ENCODE results near the gene GNAL.
A peak's percentile ranks its signal among the peaks of the same experiment; 100 is the strongest.

DNA sequence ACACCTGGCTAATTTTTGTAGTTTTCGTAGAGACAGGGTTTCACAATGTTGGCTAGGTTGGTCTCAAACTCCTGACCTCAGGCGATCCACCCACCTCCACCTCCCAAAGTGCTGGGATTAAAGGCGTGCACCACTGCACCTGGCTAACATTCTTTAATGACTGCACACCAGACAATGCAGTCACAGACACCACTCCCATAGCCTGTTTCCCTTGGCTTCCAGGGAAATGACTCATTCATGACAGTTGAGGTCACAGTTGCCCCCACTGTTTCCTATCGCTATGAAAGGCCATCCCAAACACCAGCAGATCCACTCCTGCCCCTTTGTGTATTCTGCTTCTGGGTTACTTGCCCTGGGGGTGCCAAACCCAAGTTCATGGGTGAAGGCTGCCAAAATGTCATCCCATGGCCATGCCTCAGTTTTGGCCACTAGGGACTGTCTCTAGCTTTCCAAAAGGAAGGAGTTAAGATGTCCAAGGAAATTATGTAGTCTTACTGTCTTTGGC is 170.9 kb downstream of the GNAL start:
- TF ChIP-seq POLR2A (IDR thresholded peaks at IDR 0.05) = no peak
- TF ChIP-seq, protein P1, sequence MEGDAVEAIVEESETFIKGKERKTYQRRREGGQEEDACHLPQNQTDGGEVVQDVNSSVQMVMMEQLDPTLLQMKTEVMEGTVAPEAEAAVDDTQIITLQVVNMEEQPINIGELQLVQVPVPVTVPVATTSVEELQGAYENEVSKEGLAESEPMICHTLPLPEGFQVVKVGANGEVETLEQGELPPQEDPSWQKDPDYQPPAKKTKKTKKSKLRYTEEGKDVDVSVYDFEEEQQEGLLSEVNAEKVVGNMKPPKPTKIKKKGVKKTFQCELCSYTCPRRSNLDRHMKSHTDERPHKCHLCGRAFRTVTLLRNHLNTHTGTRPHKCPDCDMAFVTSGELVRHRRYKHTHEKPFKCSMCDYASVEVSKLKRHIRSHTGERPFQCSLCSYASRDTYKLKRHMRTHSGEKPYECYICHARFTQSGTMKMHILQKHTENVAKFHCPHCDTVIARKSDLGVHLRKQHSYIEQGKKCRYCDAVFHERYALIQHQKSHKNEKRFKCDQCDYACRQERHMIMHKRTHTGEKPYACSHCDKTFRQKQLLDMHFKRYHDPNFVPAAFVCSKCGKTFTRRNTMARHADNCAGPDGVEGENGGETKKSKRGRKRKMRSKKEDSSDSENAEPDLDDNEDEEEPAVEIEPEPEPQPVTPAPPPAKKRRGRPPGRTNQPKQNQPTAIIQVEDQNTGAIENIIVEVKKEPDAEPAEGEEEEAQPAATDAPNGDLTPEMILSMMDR (IDR thresholded peaks at IDR 0.05) = peak in 2 of 6 experiments; percentile 7 to 24

Data from thyroid gland (tissue), 4 donors.